HG02798 (cell line): ENCODE data around the gene GRK7.
"Not testable (repeated sequence)": the region's sequence is repeated elsewhere in the genome, so short reads cannot be mapped to it uniquely, and the experiment has no call there.

Experiments used
- ATAC-seq: cut with Tn5 transposase; IDR thresholded peaks from one replicate; pipeline ENCODE4 v1.9.1; 2021; ENCODE audit warnings: mild to moderate bottlenecking; ENCODE audit not compliant: unreplicated experiment, poor library complexity

The GRK7 gene

GRCh38 chr3:141754032-141754431, 9.2 kb upstream of the GRK7 start:
- no peak for ATAC-seq

GRCh38 chr3:141762552-141762951, 656 bp upstream of the GRK7 start:
- not testable (repeated sequence) for ATAC-seq

- no peak for ATAC-seq
These were observed 837 bp downstream of the GRK7 start for GRCh38 chr3:141764045-141764444.

- ATAC-seq = no peak
These were observed 1.3 kb downstream of the GRK7 start for GRCh38 chr3:141764465-141764864.

GRCh38 chr3:141764986-141765385, 1.8 kb downstream of the GRK7 start:
- no peak for ATAC-seq

GRCh38 chr3:141767066-141767465, 3.9 kb downstream of the GRK7 start:
- no peak for ATAC-seq

GRCh38 chr3:141769221-141769894, 6.2 kb downstream of the GRK7 start:
- no peak for ATAC-seq

- ATAC-seq = no peak
These were observed 10.5 kb downstream of the GRK7 start for GRCh38 chr3:141773676-141774075.

GRCh38 chr3:141776376-141776775, 13.2 kb downstream of the GRK7 start:
- no peak for ATAC-seq

- no peak for ATAC-seq
These were observed 13.7 kb downstream of the GRK7 start for GRCh38 chr3:141776885-141777284.

- no peak for ATAC-seq
These were observed 15.0 kb downstream of the GRK7 start for GRCh38 chr3:141777957-141778813.

GRCh38 chr3:141779667-141780066, 16.5 kb downstream of the GRK7 start:
- ATAC-seq = no peak

GRCh38 chr3:141782386-141782932, 19.3 kb downstream of the GRK7 start:
- no peak for ATAC-seq

- ATAC-seq = no peak
These were observed 20.4 kb downstream of the GRK7 start for GRCh38 chr3:141783632-141784031.

GRCh38 chr3:141784096-141784495, 20.9 kb downstream of the GRK7 start:
- no peak for ATAC-seq

- ATAC-seq = no peak
These were observed 21.3 kb downstream of the GRK7 start for GRCh38 chr3:141784531-141784930.

GRCh38 chr3:141788149-141788548, 24.9 kb downstream of the GRK7 start:
- no peak for ATAC-seq

GRCh38 chr3:141788750-141789149, 25.5 kb downstream of the GRK7 start:
- ATAC-seq = not testable (repeated sequence)

- no peak for ATAC-seq
These were observed 26.1 kb downstream of the GRK7 start for GRCh38 chr3:141789281-141789680.

- no peak for ATAC-seq
These were observed 27.0 kb downstream of the GRK7 start for GRCh38 chr3:141790171-141790570.

- ATAC-seq = no peak
These were observed 29.3 kb downstream of the GRK7 start for GRCh38 chr3:141792495-141792894.
